A549 (cell line): ENCODE results near the gene KIF1A.

ENCODE experiments used
- CEBPB ChIP-seq, 2 experiments: fragments of >200 bp in 1 of 2; sonication (Bioruptor Twin) in 1 of 2; formaldehyde crosslinking in 1 of 2; IDR thresholded peaks; 2 replicates each; pipeline ENCODE4 v1.6.1; 2012 to 2016
- CHD4 ChIP-seq: fragments of 200-600 bp; sonication (generic); IDR thresholded peaks from 2 replicates; pipeline ENCODE4 v1.6.1; 2016; ENCODE audit warnings: antibody characterized with exemption, mild to moderate bottlenecking, borderline replicate concordance
- CTCF ChIP-seq: fragments of >200 bp; sonication (Bioruptor Twin); formaldehyde crosslinking; IDR thresholded peaks from 3 replicates; pipeline ENCODE4 v1.5.1; 2016
- ELK1 ChIP-seq: fragments of 150-350 bp; IDR thresholded peaks from 2 replicates; pipeline ENCODE4 v1.6.1; 2014; ENCODE audit warnings: low read depth, mild to moderate bottlenecking, low read length
- ESRRA ChIP-seq: fragments of 150-350 bp; IDR thresholded peaks from 2 replicates; pipeline ENCODE4 v1.6.1; 2014; ENCODE audit warnings: mild to moderate bottlenecking, low read length, borderline replicate concordance
- KDM1A ChIP-seq: fragments of 200-600 bp; sonication (generic); IDR thresholded peaks from 2 replicates; pipeline ENCODE4 v1.6.1; 2016; ENCODE audit warnings: low read depth, mild to moderate bottlenecking
- RAD21 ChIP-seq, 2 experiments: fragments of >200 bp in 1 of 2; sonication (Bioruptor Twin) in 1 of 2; formaldehyde crosslinking in 1 of 2; IDR thresholded peaks in 1 of 2; conservative IDR thresholded peaks in 1 of 2; 2 replicates in 1 of 2; 3 replicates in 1 of 2; pipeline ENCODE4 v1.6.1; 2012 to 2018; ENCODE audit warnings: inconsistent platforms in 1 of 2

- no peak for TF ChIP-seq CHD4
- no peak for TF ChIP-seq CTCF
- TF ChIP-seq ELK1 = no peak
- no peak for TF ChIP-seq KDM1A
- no peak for TF ChIP-seq RAD21 (conservative IDR thresholded peaks at IDR 0.05 in 1 of 2, IDR thresholded peaks at IDR 0.05 in 1 of 2)
- TF ChIP-seq CEBPB (IDR thresholded peaks at IDR 0.05) = no peak
- TF ChIP-seq ESRRA = no peak
Observed at GRCh38 chr2:240688553-240688919, 131.5 kb downstream of the KIF1A start.
